CD4-positive, alpha-beta T cell treated with Interleukin-21 for 1 hour (primary cell): ENCODE results near the gene ALG1L2.
"Not testable (repeated sequence)": the region's sequence is repeated elsewhere in the genome, so short reads cannot be mapped to it uniquely, and the experiment has no call there.

Source experiments
- DNase-seq: peaks from one replicate; pipeline ENCODE4 v3.0.0-alpha.2; 2020

The ALG1L2 gene, protein sequence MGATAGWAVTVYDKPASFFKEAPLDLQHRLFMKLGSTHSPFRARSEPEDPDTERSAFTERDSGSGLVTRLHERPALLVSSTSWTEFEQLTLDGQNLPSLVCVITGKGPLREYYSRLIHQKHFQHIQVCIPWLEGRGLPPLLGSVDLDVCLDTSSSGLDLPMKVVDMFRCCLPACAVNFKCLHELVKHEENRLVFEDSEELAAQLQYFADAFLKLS

DNA sequence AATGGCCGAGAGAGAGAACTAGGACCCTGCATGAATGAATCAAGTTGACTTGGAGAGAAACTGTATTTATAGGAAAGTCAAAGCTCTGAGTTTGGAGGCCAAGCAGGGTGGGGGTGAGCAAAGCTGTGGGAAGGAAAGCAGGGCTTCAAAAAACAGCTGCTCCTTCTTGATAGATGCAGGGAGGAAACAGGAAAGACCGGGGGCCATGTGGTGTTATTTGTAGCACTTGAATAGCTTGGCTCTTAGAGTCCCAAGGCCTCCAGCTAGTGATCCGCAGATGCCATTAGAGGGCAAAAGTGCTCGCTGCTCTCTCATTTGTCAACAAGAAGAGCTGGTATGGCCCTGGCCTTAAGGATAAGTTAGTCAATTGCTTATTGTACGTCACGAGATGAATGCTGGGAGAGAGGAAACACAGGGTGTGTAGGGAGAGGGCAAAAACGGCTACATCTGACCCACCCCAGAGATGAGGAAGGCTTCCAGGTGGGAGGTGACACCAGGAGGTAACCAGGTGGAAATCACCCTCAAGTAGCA is at the start of gene ALG1L2:
ALG1L2 (plus strand) TSS at position 481 of the 531 bp plus-strand sequence. CDS start 186 bp downstream, outside the sequence.
- no peak for DNase-seq

DNA sequence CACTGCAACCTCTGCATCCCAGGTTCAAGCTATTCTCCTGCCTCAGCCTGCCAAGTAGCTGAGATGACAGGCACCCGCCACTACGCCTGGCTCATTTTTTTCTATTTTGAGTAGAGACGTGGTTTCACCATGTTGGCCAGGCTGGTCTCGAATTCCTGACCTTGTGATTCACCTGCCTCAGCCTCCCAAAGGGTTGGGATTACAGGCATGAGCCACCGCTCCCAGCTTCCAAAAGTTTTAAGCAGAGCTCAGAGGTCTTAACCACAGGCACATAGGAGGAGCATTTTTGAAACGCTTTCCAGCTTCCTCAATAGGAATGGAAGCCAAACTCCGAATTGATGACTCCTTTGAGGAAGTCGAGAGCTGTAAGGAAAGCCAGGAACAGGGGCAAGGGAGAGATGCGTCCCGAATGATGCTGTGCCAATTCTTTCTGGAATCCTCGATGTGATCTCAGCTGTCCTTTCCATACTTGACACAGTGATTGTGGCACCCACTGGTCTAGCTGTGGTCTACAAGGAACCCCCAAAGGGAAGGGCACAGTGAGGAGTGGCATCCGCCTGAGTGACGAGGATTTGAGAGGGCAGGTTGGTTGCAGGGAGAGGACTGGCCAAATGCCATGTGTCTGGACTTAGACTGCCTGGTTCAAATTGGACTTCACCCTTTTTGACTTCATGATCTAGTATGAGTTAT is 44.4 kb upstream of the ALG1L2 start:
- not testable (repeated sequence) for DNase-seq

DNA sequence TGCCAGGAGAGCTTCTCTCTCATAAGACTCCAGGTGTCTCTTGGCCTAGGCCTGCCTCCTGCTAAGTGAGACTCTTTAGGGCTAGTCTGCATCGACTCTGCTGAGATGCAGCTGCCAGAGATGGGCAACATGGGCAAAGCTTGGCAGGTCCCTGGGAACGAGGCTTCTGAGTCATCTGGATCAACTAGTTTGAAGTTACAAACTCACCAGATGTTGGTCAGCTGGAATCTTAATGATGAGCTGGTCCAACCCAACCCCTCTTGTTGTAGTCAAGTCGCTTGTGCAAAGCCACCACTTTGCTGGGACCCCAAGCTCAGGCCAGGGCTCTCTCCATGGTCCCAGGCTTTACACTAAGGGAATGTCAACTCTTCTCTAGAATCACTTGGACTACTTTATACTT is 38.9 kb upstream of the ALG1L2 start:
- not testable (repeated sequence) for DNase-seq

DNA sequence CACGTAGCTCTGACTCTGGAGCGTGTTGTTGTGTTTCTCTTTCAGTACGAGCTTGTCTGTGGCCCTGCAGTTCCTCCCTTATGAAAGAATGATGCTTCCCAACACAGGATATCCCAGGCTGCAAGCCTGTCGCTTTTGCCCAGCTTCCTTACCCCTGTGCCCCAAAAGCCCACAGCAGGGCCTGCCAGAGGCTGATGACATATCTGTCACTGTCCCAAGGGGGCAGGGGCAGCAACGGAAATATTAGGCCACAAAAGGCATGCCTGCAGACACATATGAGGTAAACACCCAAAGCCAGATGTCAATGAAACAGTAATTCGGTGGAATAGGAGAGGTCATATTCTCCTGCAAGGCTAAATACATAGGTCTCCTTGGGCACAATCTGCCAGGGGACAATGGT is 38.0 kb upstream of the ALG1L2 start:
- DNase-seq: not testable (repeated sequence)

DNA sequence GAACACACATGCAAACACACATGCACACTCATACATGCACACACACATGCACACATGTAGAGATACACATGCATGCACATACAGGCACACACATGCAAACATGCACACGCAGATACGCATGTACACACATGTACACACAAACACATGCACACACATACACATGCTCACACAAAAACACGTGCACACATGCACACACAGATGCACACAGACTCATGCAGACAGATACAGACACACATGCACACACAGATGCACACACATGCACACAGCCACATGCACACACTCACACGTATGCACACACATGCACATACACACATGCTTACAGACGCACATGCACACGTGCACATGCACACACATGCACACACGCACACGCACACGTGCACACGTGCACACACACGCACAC is 37.3 kb upstream of the ALG1L2 start:
- DNase-seq: no peak

DNA sequence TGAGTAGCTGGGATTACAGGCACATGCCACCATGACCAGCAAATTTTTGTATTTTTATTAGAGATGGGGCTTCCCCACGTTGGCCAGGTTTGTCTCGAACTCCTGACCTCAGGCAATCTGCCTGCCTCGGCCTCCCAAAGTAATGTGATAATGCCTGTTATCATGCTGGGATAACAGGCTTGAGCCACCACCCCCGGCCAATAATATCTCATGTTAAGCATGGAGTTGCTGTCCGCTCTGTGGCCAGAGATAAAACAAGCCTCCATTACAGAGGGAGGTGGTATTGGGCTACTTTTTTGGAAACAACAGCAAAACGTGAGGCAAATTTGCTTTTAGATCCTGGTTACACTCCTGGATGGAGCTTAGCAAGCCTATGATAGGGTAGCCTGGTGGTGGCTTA is 32.9 kb upstream of the ALG1L2 start:
- no peak for DNase-seq

DNA sequence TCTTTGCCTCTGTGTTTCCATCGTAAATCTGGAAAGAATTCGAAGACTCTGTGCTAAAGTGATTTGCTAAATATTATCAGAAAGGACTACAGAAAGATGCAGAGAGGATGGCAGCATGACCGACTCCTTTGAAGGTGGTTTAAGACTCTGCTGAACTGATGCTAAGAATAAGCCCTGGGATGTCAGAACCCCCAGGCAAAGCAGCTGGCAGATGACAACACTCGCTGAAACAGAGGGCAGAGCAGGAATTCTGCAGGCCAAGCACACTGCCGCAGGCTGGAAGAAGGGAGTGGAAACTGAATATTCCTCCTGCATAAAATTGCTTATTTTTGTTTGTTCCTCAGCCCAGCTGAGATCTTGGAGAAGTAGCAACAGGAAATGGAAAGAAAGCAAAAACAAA is 29.3 kb upstream of the ALG1L2 start:
- not testable (repeated sequence) for DNase-seq

DNA sequence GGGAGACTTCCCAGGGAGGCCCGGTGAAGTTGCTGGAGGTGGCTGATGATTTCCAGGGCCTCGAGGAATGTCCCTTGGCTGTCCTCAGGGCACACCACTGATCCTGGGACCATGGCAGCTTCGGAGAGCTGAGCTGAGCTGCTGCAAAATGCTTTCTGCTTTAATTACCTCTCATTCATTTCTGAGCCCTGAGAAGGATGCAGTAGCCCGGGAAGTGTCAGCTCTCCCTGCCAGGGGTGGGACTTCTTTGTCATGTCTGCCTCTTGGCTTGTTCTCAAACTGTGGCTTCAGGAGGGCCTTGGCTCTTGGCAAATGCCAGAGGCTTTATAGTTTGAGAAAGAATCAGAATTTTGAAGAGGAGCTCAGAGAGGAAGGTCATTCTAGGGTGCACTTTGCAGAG is 28.7 kb upstream of the ALG1L2 start:
- DNase-seq: not testable (repeated sequence)

DNA sequence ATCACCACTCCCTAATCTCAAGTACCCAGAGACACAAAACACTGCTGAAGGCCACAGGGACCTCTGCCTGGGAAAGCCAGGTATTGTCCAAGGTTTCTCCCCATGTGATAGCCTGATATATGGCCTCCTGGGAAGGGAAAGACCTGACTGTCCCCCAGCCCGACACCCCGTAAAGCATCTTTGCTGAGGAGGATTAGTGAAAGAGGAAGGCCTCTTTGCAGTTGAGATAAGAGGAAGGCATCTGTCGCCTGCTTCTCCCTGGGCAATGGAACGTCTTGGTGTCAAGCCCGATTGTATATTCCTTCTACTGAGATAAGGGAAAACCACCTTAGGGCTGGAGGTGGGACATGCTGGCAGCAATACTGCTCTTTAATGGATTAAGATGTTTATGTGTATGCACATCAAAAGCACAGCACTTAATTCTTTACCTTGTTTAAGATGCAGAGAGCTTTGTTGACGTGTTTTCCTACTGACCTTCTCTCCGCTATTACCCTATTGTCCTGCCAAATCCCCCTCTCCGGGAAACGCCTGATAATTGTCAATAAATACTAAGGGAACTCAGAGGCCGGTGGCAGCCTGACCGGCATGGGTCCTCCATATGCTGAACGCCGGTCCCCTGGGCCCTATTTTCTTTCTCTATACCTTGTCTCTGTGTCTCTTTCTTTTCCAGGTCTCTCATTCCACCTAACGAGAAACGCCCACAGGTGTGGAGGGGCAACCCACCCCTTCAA is 23.9 kb upstream of the ALG1L2 start:
- not testable (repeated sequence) for DNase-seq

DNA sequence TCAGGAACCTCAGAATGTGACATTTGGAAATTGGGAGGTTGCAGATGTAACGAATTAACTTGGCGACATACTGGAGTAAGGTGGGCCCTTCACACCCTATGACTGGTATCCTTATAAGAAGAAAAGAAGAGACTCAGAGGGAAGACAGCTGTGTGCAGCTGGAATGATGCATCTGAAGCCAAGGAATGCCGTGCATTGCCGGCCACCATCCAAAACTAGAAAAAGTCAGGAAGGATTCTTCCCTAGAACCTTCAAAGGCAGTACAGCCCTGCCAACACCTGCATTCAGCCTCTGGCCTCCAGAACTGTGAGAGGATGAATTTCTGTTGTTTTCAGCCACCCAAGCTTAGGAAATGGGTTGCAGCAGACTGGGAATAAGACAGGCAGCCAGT is 23.4 kb upstream of the ALG1L2 start:
- DNase-seq: not testable (repeated sequence)

DNA sequence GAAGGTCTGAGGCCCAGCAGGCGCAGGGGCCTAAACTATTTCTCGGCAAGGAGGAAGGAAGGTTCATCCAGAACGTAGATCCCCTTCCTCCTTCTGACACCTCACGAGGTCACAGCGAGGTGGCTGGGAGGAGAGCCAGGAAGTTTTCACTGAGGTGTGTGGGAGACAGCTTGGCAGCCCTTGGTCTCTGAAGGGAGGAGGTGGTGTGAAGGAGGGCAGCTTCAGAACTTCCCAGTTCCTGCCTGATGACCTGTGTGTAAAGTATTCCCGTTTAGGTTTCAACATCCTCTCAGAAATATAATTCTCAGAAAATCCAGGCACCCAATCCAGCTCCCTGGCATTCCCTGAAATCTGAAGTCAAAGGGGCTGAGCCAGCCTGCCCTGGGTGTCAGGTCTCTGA is 22.9 kb upstream of the ALG1L2 start:
- not testable (repeated sequence) for DNase-seq

DNA sequence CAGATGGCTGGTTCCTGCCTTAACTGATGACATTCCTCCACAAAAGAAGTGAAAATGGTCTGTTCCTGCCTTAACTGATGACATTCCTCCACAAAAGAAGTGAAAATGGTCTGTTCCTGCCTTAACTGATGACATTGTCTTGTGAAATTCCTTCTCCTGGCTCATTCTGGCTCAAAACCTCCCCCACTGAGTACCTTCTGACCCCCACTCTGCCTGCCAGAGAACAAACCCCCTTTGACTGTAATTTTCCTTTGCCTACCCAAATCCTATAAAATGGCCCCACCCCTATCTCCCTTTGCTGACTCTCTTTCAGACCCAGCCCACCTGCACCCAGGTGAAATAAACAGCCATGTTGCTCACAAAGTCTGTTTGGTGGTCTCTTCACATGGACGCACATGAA is 22.5 kb upstream of the ALG1L2 start:
- not testable (repeated sequence) for DNase-seq

DNA sequence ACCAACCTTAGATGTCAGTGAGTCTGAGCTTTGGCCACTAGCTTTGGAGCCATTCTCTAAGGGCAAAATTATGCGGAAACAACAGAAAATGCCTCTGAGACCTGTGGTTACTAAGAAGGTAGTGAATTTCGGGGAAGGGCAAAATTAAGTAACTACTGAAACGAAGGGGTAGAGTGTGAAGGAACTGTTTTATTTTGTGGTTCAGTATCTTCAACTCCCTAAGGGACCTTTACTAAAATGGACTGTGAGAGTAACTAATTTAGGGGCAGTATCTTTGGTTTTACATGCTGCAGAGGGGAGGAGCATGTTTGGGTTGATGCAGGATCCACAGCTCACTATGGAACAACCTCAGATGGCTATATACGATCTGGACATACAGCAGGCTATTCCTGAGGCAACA is 8.0 kb upstream of the ALG1L2 start:
- no peak for DNase-seq

DNA sequence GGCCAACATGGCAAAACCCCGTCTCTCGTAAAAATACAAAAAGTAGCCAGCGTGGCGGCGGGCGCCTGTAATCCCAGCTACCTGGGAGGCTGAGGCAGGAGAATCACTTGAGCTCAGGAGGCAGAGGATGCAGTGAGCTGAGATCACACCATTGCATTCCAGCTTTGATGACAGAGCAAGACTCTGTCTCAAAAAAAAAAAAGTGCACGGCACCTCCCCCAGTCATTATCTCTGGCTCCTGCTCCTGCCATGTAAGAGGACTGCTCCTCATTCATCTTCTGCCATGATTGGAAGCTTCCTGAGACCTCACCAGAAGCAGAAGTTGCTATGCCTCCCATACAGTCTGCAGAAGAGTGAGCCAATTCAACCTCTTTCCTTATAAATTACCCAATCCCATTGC is 4.0 kb upstream of the ALG1L2 start:
- no peak for DNase-seq

DNA sequence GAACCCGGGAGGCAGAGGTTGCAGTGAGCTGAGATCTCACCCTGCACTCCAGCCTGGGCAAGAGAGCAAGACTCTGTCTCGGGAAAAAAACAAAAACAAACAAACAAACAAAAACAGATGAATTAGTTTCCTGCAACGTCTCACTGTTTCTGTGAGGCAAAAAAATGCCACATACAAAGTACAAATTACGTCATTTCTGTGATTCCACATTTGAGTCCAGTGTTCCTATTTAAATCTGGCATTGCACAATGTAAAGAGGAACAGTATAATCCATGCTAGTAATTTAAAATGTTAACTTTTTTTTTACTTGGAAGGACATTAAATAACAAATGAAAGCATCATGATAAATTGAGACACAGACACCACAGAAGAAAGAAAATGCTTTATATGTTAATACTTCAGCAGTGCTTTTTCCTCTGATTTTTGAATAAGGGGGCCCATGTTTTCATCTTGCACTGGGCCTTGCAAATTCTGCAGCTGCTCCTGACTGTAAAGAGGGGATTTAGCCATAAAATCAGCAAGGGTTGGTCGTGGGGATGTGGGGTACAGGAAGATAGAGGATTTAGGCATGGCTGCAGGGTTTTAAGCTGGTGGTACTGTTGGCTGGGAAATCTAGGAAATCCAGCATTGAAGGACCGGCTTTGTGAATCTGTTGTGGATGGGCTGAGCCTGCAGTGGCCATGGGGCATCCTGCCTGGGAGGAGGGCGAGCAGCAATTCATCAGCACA is 1.9 kb downstream of the ALG1L2 start:
- DNase-seq: not testable (repeated sequence)

DNA sequence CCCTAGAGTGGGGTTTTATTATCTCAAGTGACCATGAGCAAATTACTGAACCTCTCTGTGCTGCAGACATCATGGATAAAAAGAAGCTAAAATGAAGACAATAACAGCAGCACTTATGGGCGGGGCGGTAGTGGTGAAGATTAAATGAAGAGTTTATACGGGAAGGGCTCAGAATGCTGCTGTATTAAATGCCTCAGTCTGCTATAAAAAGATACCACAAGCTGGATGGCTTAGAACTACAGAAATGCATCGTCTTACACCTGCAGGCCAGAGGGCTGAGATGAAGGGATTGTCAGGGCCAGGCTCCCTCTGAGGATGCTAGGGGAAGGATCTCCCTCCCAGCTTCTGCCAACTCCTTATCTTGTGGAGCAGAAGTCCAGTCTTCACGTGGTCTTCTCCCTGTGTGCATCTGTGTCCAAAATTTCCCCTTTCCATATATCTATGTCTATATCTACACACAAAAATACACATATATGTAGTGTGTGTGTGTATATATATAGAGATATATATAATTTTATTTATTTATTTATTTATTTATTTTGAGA is 2.9 kb downstream of the ALG1L2 start:
- DNase-seq: no peak

DNA sequence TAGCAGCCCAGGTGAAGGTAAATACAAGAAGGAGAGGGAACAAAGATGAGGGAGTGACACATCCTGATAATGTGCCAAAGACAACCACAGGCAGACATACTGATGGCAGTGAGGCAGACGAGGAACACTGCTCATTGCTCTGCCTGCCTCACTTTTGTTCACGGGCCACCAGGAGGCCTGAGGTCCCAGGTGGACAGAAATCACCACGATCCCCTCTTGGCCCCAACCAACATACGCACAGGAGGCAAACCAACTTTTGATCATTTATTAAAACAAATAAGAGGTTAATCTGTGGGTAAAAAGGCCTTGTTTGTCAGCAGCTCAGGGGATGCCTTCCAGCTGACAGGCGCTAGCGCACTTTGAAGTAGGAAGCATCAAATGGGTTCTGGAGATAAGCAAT is 4.2 kb downstream of the ALG1L2 start:
- no peak for DNase-seq

DNA sequence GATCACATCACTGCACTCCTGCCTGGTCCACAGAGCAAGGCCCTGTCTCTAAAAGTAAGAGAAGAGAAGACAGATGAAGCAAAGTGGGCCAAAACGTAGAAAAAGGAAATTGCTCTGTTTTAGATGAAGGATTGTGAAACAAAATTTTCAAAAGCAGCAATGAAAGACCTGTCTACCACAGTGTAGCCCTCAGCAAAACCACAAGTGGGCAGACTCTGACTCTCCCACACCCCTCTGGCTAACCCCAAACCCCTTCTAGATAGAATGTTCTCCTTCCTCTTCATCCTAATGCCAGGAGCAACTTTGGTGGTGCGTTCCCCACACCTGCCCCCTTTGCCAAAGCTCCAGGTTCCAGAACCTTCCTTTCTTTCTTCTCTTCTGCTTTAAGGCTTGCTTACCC is 5.0 kb downstream of the ALG1L2 start:
- DNase-seq: not testable (repeated sequence)

DNA sequence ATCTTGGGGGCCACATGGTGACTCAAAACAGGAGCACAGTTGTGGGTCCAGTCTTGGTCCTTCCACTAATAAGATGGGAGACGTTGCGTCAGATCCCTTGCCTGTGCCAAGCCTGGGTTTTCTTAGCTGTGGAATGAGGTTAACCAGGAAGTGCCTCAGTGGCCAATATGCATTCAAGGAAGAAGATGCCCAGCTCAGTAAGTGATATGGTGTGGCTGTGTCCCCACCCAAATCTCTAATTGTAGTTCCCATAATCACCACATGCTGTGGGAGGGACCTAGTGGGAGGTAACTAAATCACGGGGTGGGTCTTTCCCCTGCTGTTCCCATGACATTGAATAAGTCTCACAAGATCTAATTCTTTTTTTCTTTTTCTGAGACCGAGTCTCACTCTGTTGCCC is 6.4 kb downstream of the ALG1L2 start:
- DNase-seq: no peak

DNA sequence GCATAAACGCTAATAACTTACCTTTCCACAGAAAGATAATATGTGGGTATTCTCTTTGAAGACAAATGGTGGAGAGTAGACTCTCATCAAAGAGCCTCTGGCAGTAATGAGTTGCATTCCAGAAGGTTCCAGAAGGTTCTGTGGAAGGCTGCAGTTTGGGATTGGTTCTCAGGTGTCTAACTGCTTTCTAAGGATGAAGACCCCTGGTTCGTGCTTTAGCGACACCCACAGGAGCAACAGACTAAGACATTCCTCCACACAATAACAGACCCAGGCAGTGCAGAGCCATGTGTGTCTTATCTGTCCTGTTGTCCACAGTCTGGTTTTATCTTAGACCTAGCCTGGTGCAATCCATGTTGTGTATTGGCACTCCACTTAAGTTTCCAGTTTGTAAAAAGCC is 9.1 kb downstream of the ALG1L2 start:
- DNase-seq: not testable (repeated sequence)

DNA sequence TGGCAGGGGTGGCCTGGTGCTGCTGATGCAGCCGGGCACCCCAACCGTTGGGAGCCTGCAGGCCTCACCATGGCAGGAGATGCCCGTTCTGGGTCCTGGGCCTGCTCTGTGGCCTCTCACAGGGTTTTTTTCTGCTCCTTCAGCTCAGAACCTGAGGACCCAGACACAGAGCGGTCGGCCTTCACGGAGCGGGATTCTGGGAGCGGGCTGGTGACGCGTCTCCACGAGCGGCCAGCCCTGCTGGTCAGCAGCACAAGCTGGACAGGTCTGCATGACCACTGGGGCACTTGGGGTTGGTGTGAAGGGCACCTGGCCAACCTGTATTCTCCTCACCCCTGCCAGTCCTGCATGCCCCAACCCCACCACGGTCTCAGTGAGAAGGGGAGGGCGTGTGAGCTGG is 10.3 kb downstream of the ALG1L2 start:
- no peak for DNase-seq

DNA sequence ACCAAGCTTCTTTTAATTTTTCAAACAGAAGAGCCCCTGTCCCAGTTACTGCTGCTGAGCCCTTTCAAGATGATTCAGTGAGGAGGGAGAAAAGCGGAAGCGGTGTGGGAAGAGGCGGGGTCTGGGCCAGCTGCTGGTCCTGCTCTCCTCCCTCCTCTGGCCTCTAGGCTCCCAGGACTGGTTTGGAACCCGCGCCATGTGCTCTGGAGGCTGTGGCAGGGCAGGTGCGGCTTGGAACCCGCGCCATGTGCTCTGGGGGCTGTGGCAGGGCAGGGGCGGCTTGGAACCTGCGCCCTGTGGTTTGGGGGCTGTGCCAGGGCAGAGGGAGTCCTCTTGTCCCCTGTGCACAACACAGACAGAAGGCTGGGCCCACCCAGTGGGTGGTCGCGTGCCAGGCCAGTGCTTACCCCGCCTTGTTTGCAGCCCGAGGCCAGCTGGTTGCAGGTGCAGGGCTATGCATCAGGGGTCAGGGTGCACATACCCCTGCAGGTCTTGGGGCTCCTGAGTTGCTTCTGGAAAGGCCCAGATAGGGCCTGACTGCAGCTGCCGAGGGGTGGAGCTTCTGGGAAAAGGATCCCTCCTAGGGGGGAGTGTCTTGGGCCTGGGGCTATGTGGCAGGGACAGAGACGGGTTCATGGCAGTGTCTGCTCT is 12.2 kb downstream of the ALG1L2 start:
- peak; percentile 31 for DNase-seq
